Neural progenitor cell (in vitro differentiated cells): ENCODE data around the gene SMARCAL1.

Experiments used
- EZH2 ChIP-seq: fragments of 200-600 bp; sonication (generic); IDR thresholded peaks from 2 replicates; pipeline ENCODE4 v1.6.1; 2017; ENCODE audit warnings: antibody characterized with exemption, mild to moderate bottlenecking, moderate library complexity
- EZH2phosphoT487 ChIP-seq: fragments of 200-600 bp; sonication (generic); IDR thresholded peaks from 2 replicates; pipeline ENCODE4 v1.6.1; 2017; ENCODE audit warnings: antibody characterized with exemption
- TF ChIP-seq, protein P1 (sequence below): fragments of 200-600 bp; sonication (generic); IDR thresholded peaks from 2 replicates; pipeline ENCODE4 v1.5.1; 2017; ENCODE audit warnings: antibody characterized with exemption, mild to moderate bottlenecking

DNA sequence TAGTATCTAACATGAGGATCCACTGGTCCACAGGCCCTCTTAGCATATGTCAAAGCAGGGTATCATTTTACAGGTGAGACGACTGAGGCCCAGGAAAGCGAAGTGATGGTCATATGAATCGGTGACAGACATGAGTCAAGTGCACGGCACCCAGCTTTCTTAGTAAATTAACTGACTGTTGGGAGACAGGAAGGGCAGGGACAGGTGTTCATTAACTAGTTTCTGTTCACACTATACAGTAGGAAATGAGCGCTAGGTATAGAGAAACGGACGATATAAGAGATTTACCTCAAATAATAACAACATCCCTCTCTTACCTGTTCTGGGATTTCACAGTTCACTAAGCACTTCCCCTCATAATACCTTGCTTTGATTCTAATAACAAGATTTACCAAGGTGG, 1.7 kb upstream of the SMARCAL1 start:
- TF ChIP-seq EZH2phosphoT487 (no peak), EZH2 (no peak)
- TF ChIP-seq, protein P1, sequence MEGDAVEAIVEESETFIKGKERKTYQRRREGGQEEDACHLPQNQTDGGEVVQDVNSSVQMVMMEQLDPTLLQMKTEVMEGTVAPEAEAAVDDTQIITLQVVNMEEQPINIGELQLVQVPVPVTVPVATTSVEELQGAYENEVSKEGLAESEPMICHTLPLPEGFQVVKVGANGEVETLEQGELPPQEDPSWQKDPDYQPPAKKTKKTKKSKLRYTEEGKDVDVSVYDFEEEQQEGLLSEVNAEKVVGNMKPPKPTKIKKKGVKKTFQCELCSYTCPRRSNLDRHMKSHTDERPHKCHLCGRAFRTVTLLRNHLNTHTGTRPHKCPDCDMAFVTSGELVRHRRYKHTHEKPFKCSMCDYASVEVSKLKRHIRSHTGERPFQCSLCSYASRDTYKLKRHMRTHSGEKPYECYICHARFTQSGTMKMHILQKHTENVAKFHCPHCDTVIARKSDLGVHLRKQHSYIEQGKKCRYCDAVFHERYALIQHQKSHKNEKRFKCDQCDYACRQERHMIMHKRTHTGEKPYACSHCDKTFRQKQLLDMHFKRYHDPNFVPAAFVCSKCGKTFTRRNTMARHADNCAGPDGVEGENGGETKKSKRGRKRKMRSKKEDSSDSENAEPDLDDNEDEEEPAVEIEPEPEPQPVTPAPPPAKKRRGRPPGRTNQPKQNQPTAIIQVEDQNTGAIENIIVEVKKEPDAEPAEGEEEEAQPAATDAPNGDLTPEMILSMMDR: no peak
